Breast epithelium (tissue), 4 donors: ENCODE results near the gene TSPYL2. TPM values are rescaled to one million over a fixed set of nuclear protein-coding genes. Genes with fewer than 3 reads are reported as not detected.
A peak's percentile ranks its signal among the peaks of the same experiment; 100 is the strongest.

Experiments used
- DNase-seq, 2 donors: peaks; one replicate each; pipeline ENCODE4 v3.0.0-alpha.2; 2019; ENCODE audit warnings: low spot score in 2 of 2
- H3K27ac ChIP-seq, 2 donors: fragments of 200-600 bp; sonication (generic) in 1 of 2; one replicate each; pipeline ENCODE4 v1.5.1; 2016 to 2019; ENCODE audit warnings: mild to moderate bottlenecking in 1 of 2
- H3K27me3 ChIP-seq, 2 donors: fragments of 200-600 bp; sonication (generic) in 1 of 2; one replicate each; pipeline versions ENCODE4 v1.5.1 to v1.6.0; 2017 to 2019; ENCODE audit warnings: control low read depth in 1 of 2, mild to moderate bottlenecking in 1 of 2
- H3K36me3 ChIP-seq: fragments of 200-600 bp; one replicate; pipeline ENCODE4 v1.5.1; 2019
- H3K4me1 ChIP-seq, 2 donors: fragments of 200-600 bp; sonication (generic); one replicate each; pipeline ENCODE4 v1.5.1; 2016 to 2019; ENCODE audit warnings: control low read depth in 1 of 2
- H3K4me3 ChIP-seq, 3 donors: fragments of 200-600 bp; sonication (generic); 1 replicate in 2 of 3; 2 replicates in 1 of 3; pipeline ENCODE4 v1.5.1; 2016 to 2019; ENCODE audit warnings: mild to moderate bottlenecking in 3 of 3, moderate library complexity in 2 of 3
- H3K9me3 ChIP-seq, 2 donors: fragments of 200-600 bp; sonication (generic) in 1 of 2; one replicate each; pipeline ENCODE4 v1.5.1; 2016 to 2019; ENCODE audit warnings: control low read depth in 1 of 2
- CTCF ChIP-seq, 3 donors: fragments of 450-650 bp; IDR thresholded peaks; one replicate each; pipeline ENCODE4 v1.5.1; 2016 to 2017; ENCODE audit warnings: antibody characterized with exemption in 3 of 3, mild to moderate bottlenecking in 3 of 3, moderate library complexity in 3 of 3
- POLR2A ChIP-seq: fragments of 450-650 bp; IDR thresholded peaks from one replicate; pipeline ENCODE4 v1.6.1; 2016; ENCODE audit warnings: antibody characterized with exemption, mild to moderate bottlenecking, moderate library complexity
- POLR2AphosphoS5 ChIP-seq, 3 donors: sonication (generic); formaldehyde crosslinking; IDR thresholded peaks; one replicate each; pipeline ENCODE4 v1.6.1; 2017; ENCODE audit warnings: antibody characterized with exemption in 3 of 3
- intact Hi-C: fragments of 100-400 bp; cut with DNase I; formaldehyde crosslinking; loops from one replicate; pipeline ENCODE4 v1.15.1; 2023; ENCODE audit warnings: low total_unique reads
- total RNA-seq, 3 donors: library from RNA; depleted of rRNA; stranded (reverse); fragments of >200 nt; gene quantifications; one replicate each; pipeline ENCODE4 v1.1.0, GENCODE V29; 2016

The TSPYL2 gene
- total RNA-seq, 3 donors from 2014 or later, result 63.4 to 82.7 (median 76.4) TPM

- Histone ChIP-seq H3K27ac (peak overlapping the region in 1 of 2 donors; percentile 72), H3K36me3 (no peaks in the 10 kb centered on the region), H3K4me3 (no peak overlapping the region), H3K27me3 (peaks cover 0 to 40% of the 10 kb centered on the region in 2 donors), H3K9me3 (no peaks in the 10 kb centered on the region), H3K4me1 (no peaks in the 10 kb centered on the region)
- TF ChIP-seq POLR2AphosphoS5 (IDR thresholded peaks at IDR 0.05) (no peak), POLR2A (no peak), CTCF (IDR thresholded peaks at IDR 0.05) (no peak)
- intact Hi-C loops, result loop anchor here (5.0 kb wide), 1 partner anchor 359 kb away; the partner anchor contains the start of gene HSD17B10
- DNase-seq, result no peak
Measured at GRCh38 chrX:53073115-53073586, 9.0 kb upstream of the TSPYL2 start.

- no peak for DNase-seq
- Histone ChIP-seq H3K27me3 (peaks cover 0 to 53% of the 10 kb centered on the region in 2 donors), H3K4me1 (no peaks in the 10 kb centered on the region), H3K4me3 (no peak overlapping the region), H3K9me3 (no peaks in the 10 kb centered on the region), H3K36me3 (no peaks in the 10 kb centered on the region), H3K27ac (no peak overlapping the region)
- intact Hi-C loops, result no loop called here
- TF ChIP-seq POLR2AphosphoS5 (IDR thresholded peaks at IDR 0.05), result no peak
- no peak for TF ChIP-seq POLR2A
- TF ChIP-seq CTCF (IDR thresholded peaks at IDR 0.05), result no peak
Measured at GRCh38 chrX:53075011-53075410, 7.2 kb upstream of the TSPYL2 start.

- Histone ChIP-seq H3K36me3 (no peaks in the 10 kb centered on the region), H3K4me1 (no peaks in the 10 kb centered on the region), H3K27ac (no peak overlapping the region), H3K27me3 (peaks cover 0 to 46% of the 10 kb centered on the region in 2 donors), H3K9me3 (no peaks in the 10 kb centered on the region), H3K4me3 (no peak overlapping the region)
- intact Hi-C loops, result no loop called here
- no peak for TF ChIP-seq POLR2AphosphoS5 (IDR thresholded peaks at IDR 0.05)
- DNase-seq, result no peak
Measured at GRCh38 chrX:53076671-53077070, 5.5 kb upstream of the TSPYL2 start.

GRCh38 chrX:53077207-53078197 lies 4.7 kb upstream of the TSPYL2 start:
- Histone ChIP-seq H3K27ac (no peak overlapping the region), H3K4me1 (no peaks in the 10 kb centered on the region), H3K9me3 (no peaks in the 10 kb centered on the region), H3K27me3 (peaks cover 0 to 39% of the 10 kb centered on the region in 2 donors), H3K36me3 (no peaks in the 10 kb centered on the region), H3K4me3 (no peak overlapping the region)
- no peak for DNase-seq
- TF ChIP-seq POLR2A, result no peak
- TF ChIP-seq CTCF (IDR thresholded peaks at IDR 0.05), result no peak
- no peak for TF ChIP-seq POLR2AphosphoS5 (IDR thresholded peaks at IDR 0.05)
- intact Hi-C loops, result no loop called here

- DNase-seq, result no peak
- Histone ChIP-seq H3K4me3 (no peak overlapping the region), H3K36me3 (no peaks in the 10 kb centered on the region), H3K27ac (no peak overlapping the region), H3K27me3 (peaks cover 0 to 41% of the 10 kb centered on the region in 2 donors), H3K4me1 (no peaks in the 10 kb centered on the region), H3K9me3 (no peaks in the 10 kb centered on the region)
- intact Hi-C loops, result no loop called here
- TF ChIP-seq CTCF (IDR thresholded peaks at IDR 0.05), result no peak
- no peak for TF ChIP-seq POLR2AphosphoS5 (IDR thresholded peaks at IDR 0.05)
- TF ChIP-seq POLR2A, result no peak
Measured at GRCh38 chrX:53078943-53079342, 3.2 kb upstream of the TSPYL2 start.
